ENCODE data around the gene THG1L. TPM values are rescaled to one million over a fixed set of nuclear protein-coding genes. Genes with fewer than 3 reads are reported as not detected.

The THG1L gene
- total RNA-seq, 1 experiment from 2014 or later = 12.9 TPM

DNA sequence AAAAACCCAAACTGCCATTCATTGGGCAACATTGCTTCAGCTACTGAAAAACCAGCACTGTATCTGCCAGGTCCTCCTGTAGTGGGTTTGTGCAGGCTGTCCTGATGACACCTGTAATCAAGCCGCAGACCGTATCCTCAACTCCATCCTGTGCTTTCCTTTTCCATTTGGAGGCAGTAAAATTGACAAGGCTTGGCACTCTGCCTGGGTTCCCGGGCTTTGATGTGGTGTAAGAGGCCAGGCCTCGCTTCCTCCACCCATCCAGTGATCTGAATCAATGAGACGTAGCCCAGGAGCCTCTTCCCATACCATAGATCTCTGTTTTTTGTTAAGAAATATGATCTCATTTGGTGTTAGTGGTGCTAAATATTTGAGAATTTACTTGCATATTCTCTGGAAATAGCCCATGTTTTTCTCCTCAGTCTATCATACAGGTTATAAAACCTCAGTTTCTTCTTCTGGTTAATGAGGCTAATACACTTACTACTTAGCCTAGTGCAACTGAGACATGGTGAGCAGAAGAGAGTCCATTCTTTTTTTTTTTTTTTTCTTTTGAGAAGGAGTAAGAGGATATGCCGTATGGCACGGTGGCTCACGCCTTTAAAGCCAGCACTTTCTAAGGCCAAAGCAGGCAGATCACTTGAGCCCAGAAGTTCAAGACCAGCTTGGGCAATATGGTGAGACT, 47.0 kb downstream of the THG1L start:
- H4K5ac ChIP-seq (ENCODE audit: insufficient read length, low read depth, low read length) = no peak overlapping the region

More for the DNA sequence above, 47.0 kb downstream of the THG1L start:
- Histone ChIP-seq H2BK5ac (ENCODE audit: insufficient read length, low read length) (no peak overlapping the region), H2AFZ (ENCODE audit: low read length) (no peak overlapping the region), H4K91ac (ENCODE audit: insufficient read length, low read depth, low read length) (no peak overlapping the region), H3K4ac (ENCODE audit: low read depth, low read length) (no peak overlapping the region), H4K8ac (replicated peaks; ENCODE audit: insufficient read length, low read depth, low read length) (no peak overlapping the region), H3K23ac (ENCODE audit: insufficient read length, low read depth, low read length) (no peak overlapping the region), H3K27ac (ENCODE audit: insufficient read length, low read depth, low read length) (no peak overlapping the region), H2BK12ac (ENCODE audit: insufficient read length, low read depth, low read length) (no peak overlapping the region), H3K27me3 (ENCODE audit: insufficient read depth, low read length) (no peaks in the 10 kb centered on the region), H3K14ac (ENCODE audit: insufficient read depth, low read length) (no peak overlapping the region), H3K9ac (ENCODE audit: extremely low read depth, insufficient read length, low read length) (no peak overlapping the region), H2BK120ac (ENCODE audit: low read depth, low read length, poor library complexity, severe bottlenecking) (no peak overlapping the region), H3K4me2 (ENCODE audit: insufficient read depth, insufficient read length, low read length) (no peak overlapping the region), H4K20me1 (ENCODE audit: control insufficient read depth, insufficient read depth, insufficient read length) (no peaks in the 10 kb centered on the region), H3T11ph (ENCODE audit: low read length) (no peak overlapping the region), H3K79me2 (ENCODE audit: insufficient read depth, low read length) (no peaks in the 10 kb centered on the region; the same call in 1 of the 2 replicates), H3K56ac (ENCODE audit: insufficient read length, low read depth, low read length) (no peak overlapping the region), H2AK5ac (ENCODE audit: insufficient read length, low read length) (no peak overlapping the region), H3K23me2 (ENCODE audit: insufficient read length, low read depth, low read length, poor library complexity, severe bottlenecking) (no peaks in the 10 kb centered on the region), H3K79me1 (ENCODE audit: insufficient read depth, low read depth, low read length, poor library complexity, severe bottlenecking) (no peaks in the 10 kb centered on the region), H3K18ac (ENCODE audit: insufficient read length, low read depth, low read length) (no peak overlapping the region), H2BK20ac (ENCODE audit: low read depth, low read length, poor library complexity, severe bottlenecking) (no peak overlapping the region), H2BK15ac (ENCODE audit: low read depth, low read length) (no peak overlapping the region), H3K4me1 (ENCODE audit: insufficient read depth, low read length) (no peaks in the 10 kb centered on the region; the same call in 1 of the 2 replicates), H3K9me3 (ENCODE audit: control insufficient read depth, low read depth, low read length) (no peaks in the 10 kb centered on the region)
- Mint-ChIP-seq H3K4me3 (no peak overlapping the region), H3K36me3 (ENCODE audit: insufficient read depth in 1 of 3, low read depth in 3 of 3) (no peaks in the 10 kb centered on the region), H3K27ac (no peak overlapping the region; a peak in 1 of 7 replicates), H3K4me1 (peaks cover 6% of the 10 kb centered on the region in 2 experiments), H3K9me3 (no peaks in the 10 kb centered on the region), H3K27me3 (ENCODE audit: low read depth) (no peaks in the 10 kb centered on the region; the same call in 1 of the 2 replicates)
- TF ChIP-seq, protein P1, sequence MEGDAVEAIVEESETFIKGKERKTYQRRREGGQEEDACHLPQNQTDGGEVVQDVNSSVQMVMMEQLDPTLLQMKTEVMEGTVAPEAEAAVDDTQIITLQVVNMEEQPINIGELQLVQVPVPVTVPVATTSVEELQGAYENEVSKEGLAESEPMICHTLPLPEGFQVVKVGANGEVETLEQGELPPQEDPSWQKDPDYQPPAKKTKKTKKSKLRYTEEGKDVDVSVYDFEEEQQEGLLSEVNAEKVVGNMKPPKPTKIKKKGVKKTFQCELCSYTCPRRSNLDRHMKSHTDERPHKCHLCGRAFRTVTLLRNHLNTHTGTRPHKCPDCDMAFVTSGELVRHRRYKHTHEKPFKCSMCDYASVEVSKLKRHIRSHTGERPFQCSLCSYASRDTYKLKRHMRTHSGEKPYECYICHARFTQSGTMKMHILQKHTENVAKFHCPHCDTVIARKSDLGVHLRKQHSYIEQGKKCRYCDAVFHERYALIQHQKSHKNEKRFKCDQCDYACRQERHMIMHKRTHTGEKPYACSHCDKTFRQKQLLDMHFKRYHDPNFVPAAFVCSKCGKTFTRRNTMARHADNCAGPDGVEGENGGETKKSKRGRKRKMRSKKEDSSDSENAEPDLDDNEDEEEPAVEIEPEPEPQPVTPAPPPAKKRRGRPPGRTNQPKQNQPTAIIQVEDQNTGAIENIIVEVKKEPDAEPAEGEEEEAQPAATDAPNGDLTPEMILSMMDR (conservative IDR thresholded peaks at IDR 0.05) = no peak
- DNase-seq = no peak
- WGBS (ENCODE audit: extremely low coverage, insufficient read length, low lambda C conversion rate) = no CpG with 5 or more reads among the region's 8 CpGs
